ENCODE measurements around the gene DMWD.

DMWD gene

GRCh38 chr19:45785781-45786532 is 6.7 kb downstream of the DMWD start:
- DNase-seq = no peak

- no peak for DNase-seq
These were observed 7.5 kb downstream of the DMWD start for GRCh38 chr19:45785097-45785496.

- no peak for DNase-seq
These were observed 8.5 kb downstream of the DMWD start for GRCh38 chr19:45784096-45784495.

GRCh38 chr19:45782820-45783785 is 9.5 kb downstream of the DMWD start:
- no peak for DNase-seq

GRCh38 chr19:45782162-45782691 is 10.4 kb downstream of the DMWD start, which contains the start of gene DMPK:
Gene DMPK (minus strand): TSS chr19:45782490. CDS start chr19:45782352, 138 bp downstream.
- no peak for DNase-seq

- peak; percentile 77 for DNase-seq
These were observed 11.2 kb downstream of the DMWD start for GRCh38 chr19:45781214-45782161.

- no peak for DNase-seq
These were observed 12.0 kb downstream of the DMWD start for GRCh38 chr19:45780448-45781213.

- DNase-seq = no peak
These were observed 12.5 kb downstream of the DMWD start for GRCh38 chr19:45780146-45780447.

GRCh38 chr19:45779231-45780145 is 13.2 kb downstream of the DMWD start:
- DNase-seq = no peak

- DNase-seq = no peak
These were observed 14.5 kb downstream of the DMWD start for GRCh38 chr19:45778010-45778661.

- no peak for DNase-seq
These were observed 15.2 kb downstream of the DMWD start for GRCh38 chr19:45777395-45777961.

- no peak for DNase-seq
These were observed 17.9 kb downstream of the DMWD start for GRCh38 chr19:45774765-45775164.

- DNase-seq = no peak
These were observed 19.3 kb downstream of the DMWD start for GRCh38 chr19:45773384-45773783.

- no peak for DNase-seq
These were observed 19.7 kb downstream of the DMWD start for GRCh38 chr19:45772912-45773311.

GRCh38 chr19:45772130-45772840 is 20.4 kb downstream of the DMWD start:
- no peak for DNase-seq

- no peak for DNase-seq
These were observed 21.2 kb downstream of the DMWD start for GRCh38 chr19:45771311-45771933.

- peak; percentile 99 for DNase-seq
These were observed 22.2 kb downstream of the DMWD start for GRCh38 chr19:45770192-45771101.

Measured in NCI-H510A (cell line).